LNCAP (cell line): ENCODE data around the gene PSMD2.

Source experiments
- TF ChIP-seq, protein P1 (sequence below): fragments of 450-650 bp; IDR thresholded peaks from 2 replicates; pipeline ENCODE4 v1.5.1; 2017; ENCODE audit warnings: mild to moderate bottlenecking

PSMD2 gene

GRCh38 chr3:184275381-184275701, 23.7 kb upstream of the PSMD2 start:
- TF ChIP-seq, protein P1, sequence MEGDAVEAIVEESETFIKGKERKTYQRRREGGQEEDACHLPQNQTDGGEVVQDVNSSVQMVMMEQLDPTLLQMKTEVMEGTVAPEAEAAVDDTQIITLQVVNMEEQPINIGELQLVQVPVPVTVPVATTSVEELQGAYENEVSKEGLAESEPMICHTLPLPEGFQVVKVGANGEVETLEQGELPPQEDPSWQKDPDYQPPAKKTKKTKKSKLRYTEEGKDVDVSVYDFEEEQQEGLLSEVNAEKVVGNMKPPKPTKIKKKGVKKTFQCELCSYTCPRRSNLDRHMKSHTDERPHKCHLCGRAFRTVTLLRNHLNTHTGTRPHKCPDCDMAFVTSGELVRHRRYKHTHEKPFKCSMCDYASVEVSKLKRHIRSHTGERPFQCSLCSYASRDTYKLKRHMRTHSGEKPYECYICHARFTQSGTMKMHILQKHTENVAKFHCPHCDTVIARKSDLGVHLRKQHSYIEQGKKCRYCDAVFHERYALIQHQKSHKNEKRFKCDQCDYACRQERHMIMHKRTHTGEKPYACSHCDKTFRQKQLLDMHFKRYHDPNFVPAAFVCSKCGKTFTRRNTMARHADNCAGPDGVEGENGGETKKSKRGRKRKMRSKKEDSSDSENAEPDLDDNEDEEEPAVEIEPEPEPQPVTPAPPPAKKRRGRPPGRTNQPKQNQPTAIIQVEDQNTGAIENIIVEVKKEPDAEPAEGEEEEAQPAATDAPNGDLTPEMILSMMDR = no peak

DNA sequence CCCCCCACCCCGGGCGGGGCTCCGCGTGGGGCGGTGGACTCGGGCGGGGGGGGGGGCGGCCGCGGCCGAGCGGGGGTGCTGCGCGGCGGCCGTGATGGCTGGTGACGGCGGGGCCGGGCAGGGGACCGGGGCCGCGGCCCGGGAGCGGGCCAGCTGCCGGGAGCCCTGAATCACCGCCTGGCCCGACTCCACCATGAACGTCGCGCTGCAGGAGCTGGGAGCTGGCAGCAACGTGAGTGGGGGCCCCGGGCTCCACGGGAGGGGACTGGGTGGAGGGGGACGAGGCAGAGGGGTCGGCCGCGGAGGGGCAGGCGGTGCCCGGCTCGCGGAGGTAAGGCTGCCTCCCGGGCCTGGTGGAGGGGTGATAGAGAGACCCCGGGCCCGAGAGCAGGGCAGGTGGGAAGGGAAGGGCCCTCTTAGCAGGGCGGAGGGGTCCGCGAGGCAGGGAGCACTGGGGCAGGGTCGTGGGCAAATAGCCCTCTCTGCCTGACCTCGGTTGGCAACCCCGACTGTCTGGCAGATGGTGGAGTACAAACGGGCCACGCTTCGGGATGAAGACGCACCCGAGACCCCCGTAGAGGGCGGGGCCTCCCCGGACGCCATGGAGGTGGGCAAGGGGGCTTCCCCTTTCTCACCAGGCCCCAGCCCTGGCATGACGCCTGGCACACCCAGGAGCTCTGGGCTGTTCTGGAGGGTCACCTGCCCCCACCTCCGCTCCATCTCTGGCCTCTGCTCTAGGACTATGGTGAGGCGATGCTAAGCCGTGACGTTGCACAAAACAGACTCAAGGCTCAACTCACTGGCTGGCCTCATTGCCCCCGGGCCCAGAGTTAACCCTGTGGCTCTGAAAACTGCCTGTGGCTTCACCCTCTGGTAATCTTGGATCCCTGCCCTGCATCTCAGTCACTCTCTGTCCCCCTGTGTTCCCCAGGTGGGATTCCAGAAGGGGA, 22.8 kb upstream of the PSMD2 start, which contains the start of gene ECE2:
ECE2 (plus strand) TSS at position 62 of the 950 bp plus-strand sequence; CDS start at position 194, 132 bp downstream.
- TF ChIP-seq, protein P1 = no peak

DNA sequence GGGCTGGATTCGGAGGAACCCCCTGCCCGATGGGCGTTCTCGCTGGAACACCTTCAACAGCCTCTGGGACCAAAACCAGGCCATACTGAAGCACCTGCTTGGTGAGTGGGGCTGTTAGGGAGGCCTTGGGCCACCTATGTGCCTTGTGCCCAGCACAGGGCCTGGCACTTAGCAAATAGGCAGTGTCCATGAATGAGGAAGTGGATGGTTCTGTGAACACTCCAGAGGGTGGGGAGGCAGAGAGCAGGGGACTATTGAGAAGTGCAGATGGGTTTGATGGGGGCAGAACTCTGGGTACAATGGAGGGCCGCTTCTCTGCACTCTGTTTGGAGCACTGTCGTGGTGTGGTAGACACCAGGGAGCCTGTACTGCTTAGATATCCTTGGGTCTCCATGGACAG, 21.7 kb upstream of the PSMD2 start:
- TF ChIP-seq, protein P1 = no peak

DNA sequence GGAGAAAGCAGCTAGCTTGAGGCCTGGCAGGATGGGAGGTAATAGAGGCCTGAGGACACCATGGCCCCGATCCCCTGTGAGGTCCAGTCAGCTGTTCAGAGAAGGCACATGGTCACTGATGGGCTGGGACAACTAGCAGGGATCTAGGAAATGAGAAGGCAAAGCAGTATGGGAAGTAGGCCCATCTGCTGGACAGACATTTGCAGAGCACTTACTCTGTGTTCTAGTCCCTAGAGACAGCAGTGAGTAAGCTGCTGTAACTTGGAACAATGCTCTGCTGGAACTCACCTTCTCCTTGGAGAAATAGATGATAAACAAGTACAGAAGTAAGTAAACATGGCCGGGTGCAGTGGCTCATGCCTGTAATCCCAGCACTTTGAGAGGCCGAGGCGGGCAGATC, 16.1 kb upstream of the PSMD2 start:
- TF ChIP-seq, protein P1 = no peak

DNA sequence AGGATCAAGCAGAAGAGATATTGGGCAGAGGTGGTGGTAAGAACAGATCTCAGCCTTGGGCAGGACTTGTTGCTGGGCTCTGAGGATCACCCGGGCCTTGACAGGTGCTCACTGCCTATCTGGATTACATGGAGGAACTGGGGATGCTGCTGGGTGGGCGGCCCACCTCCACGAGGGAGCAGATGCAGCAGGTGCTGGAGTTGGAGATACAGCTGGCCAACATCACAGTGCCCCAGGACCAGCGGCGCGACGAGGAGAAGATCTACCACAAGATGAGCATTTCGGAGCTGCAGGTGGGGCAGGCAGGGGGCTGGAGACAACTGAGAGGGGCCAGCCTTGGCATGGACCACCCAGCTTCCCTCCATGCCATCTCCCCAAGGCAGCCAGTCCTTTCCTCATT, 15.4 kb upstream of the PSMD2 start:
- TF ChIP-seq, protein P1 = no peak

DNA sequence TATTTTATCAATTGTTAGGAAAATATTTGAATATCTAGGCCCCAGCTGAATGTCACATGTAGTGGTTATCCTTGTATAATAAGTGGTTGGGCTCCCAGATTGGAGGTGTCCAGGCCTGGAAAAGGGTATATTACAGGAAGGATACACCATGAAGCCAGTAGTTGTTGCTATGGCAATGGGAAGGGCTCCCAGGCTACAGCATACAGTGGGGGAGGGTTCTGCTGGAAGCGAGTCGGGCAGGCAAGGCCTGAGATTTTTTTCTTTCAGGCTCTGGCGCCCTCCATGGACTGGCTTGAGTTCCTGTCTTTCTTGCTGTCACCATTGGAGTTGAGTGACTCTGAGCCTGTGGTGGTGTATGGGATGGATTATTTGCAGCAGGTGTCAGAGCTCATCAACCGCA, 14.3 kb upstream of the PSMD2 start:
- TF ChIP-seq, protein P1 = peak; percentile 66

- TF ChIP-seq, protein P1 = peak; percentile 76
Observed at GRCh38 chr3:184289426-184289938, 9.6 kb upstream of the PSMD2 start.
